Measurements from ENCODE around the gene TMEM45B.
"Not testable (repeated sequence)": the region's sequence is repeated elsewhere in the genome, so short reads cannot be mapped to it uniquely, and the experiment has no call there.

Gene TMEM45B

DNA sequence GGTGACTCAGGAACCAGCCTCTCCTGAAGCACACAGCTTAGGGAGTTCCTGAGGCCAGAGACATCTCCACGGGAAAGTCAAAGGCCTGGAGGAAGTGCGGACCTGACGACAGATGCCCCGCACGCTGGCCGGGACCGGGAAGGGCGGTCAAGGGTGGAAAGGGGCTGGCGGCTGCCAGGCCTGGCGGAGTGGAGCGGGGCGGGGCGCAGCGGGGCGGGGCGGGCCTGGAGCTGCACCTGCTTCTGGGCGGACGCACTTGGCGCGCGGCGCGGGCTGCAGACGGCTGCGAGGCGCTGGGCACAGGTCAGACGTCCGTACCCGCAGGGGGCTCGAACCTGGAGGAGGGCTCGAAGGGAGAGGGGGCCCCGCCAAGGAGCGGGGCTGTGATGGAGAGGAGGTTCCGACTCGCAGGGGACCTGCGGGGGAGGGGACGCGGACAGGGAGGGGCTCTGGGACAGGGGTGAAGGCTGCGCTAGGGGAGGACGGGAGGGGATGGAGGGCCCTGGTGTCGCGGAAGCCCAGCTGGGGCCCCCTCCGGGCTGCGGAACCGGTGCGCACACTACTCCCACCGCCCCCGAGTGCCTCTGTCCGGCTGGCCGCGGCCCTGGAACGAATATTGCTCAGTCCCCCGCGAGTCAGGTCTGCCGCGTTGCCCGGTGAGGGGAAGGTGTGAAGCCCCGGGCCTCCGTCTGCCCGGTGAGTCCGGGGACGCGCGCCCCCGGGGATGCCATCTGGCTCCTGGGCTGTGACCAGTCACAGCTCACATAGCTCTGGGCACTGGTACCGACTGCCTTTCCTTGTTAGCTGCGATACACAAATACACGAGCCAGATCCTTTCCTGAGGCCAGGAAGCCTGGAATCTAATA, at the start of gene TMEM45B:
Gene TMEM45B, plus strand, starts transcription at position 253 of the 866 bp plus-strand sequence. CDS start 36,635 bp downstream, outside the sequence.
- no peak for DNase-seq

DNA sequence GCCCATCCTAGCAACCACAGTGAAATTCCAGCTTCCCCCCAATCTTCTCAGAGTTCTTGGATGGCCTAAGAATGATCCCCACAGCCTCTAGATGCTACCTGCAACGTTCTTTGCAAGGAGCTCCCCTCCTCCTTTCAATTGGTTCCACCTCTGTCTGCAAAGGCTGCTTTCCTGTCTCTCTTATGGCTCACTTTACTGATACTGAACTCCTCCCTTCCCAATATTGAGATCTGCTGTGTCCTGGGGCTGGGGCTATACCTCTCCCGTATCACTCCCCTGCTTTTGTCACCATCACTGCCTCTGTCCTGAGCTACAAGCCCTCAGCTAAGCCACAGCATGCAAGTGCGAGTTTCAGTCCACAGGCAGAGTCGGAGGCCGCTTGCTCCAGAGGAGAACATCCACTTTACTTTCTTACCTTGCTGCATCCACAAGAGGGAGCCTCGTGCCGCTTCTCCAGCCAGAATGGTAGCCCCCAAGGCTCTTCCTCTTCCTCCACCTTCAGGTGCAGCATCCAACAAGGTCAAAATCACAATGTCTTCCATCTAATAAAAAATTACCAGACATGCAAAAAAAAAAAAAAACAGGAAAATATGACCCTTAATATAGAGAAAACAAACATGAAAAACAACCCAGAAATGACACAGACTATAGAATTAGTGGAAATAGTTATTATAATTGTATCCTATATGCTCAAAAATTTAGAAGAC, 48.6 kb upstream of the TMEM45B start:
- no peak for DNase-seq

DNA sequence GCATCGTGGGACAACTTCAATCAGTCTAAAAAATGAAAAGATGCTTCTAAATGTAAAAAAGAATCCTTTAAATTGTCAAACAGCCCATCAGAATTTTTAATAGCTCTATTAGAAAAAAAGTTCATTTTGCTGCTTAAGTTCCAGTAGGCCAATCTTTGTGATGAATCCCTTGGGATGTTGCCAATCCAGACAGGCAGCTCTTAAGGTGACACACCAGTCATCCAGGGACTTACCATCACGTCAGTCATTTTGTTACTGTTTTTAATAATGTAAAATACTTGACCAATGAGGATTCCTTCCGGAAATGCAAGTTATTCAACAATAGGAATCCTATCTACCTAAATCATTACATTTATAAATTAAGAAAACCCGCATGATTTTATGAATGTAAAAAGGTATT, 47.8 kb upstream of the TMEM45B start:
- DNase-seq: no peak

DNA sequence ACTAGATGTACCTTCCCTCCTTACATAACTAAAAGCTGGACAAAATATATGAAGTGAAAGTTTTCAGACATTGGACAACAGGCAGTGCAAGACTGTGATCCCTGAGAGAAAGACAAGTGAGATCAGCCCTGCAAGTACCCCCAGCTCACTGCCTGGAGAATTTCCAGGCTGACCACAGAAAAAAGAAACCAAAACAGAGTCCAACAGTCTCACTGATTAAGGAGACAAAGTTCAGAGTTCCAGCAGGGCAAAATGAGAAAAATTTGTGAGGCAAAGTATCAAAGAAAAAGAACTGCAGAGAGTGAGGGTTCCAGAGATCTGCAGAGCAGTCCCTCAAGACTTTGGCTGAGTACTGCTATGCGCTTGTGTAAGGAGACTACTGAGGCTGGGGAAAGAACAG, 47.3 kb upstream of the TMEM45B start:
- DNase-seq: no peak

DNA sequence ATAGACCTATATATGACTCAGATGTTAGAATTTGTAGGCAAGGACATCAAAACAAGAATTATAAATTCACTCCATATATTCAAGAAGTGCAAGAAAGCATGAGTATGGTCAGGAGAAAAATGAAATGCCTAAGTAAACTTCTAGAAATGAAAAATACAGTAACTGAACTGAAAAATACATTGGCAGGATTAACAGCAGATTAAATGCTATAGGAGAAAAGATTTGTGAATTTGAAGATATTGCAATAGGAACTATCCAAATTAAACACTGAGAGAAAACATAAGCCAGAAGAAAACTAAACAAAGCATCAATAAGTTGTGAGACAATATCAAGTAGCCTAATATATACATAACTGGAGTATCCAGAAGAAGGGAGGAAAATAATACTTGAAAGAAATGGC, 46.6 kb upstream of the TMEM45B start:
- no peak for DNase-seq

DNA sequence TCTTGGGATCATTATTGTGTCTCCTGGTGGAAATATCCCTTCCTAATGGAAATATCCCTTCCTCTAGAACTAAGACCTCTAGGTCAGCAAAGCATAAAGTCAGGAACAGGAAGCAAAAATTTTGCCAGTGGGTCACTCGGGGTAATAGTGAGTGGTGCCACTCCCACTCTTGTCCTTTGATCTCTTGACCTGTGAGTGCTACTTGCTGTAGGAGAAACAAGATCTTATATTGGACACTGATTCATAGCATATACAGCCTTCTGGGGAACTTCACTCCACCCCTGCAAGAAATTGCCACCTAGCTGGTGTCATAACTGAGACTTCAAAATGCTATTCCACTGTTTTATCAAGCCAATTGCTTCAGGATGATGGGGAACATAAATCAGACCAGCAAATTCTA, 44.7 kb upstream of the TMEM45B start:
- no peak for DNase-seq

DNA sequence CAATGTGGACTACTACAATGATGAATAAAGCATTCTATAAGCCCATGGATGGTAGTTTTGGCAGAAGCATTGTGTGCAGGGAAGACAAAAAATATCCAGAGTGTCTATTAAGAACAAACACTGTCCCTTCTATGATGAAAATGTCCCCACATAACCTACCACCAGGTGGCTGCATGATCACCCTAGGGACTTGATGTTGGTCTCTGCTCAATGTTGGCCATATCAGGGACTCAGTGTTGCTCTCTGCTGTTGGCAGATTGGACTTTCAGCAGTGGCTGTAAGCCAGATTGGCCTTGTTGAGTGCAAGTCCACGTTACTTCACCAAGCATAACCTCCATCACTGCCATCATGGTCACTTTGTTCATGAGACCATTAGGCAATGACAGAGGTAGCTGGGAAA, 44.2 kb upstream of the TMEM45B start:
- not testable (repeated sequence) for DNase-seq

DNA sequence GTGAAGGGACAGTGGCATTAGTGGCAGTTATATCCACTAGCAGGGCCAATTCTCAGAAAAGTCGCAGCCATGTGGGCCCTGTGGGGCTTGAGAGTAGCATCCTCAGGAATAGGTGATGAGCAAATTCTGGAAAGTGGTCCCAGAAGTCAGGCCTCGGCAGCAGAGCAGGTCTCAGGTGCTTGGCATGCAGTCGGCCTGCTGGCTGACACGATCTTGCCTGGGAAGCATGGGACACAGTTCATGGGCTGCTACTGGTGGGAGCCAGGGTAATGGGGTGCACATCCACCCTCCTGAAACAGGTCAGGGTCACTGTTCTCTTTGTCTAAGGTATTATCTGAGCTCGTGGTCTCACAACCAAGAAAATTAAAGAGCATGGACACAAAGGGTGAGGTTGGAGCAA, 36.8 kb upstream of the TMEM45B start:
- DNase-seq: no peak

DNA sequence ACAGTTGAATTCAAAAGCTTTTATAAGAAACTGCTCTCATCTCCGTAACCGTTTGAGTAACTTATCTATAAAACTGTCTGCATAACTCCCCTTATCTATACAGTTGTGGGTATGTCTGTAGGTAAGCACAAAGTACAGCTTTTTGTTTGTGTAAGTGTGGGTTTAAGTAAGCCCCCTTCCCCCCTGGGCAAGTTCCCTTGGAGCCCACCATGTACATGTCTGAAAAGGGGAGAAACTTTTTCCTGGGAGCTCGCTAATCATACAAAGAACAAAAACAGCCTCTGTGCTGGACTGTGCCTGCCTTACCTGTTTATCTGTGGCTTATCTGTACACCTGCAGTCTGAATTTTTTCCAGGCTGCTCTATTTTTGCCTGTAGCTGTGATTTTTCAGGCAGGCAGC, 36.3 kb upstream of the TMEM45B start:
- DNase-seq: no peak

DNA sequence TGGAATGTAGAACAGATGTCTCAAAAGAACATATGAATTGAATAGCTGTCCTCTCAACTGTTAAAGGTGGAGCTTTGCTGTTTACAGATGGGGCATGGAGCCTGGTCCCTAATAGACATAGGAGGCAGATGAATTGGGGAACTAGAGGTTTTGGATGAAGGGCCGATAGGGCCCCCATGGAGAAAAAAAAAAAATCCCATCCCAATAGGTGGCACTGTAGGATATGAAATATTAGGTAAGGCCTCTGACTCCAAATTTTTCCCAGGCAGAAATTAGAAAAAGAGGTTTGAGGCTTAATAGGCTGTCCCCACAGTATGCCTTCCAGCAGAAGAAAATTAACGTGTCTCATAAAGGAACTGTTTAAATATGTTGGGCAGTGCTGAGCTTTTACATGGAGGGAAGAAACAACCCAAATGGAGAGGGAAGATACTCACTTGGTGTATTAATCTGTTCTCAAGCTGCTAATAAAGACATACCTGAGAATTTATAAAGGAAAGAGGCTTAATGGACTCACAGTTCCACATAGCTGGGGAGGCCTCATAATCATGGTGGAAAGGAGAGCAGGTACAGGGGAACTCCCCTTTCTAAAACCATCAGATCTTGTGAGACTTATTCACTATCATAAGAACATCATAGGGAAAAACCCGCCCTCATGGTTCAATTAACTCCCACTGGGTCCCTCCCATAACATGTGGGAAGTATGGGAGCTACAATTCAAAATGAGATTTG, 30.1 kb upstream of the TMEM45B start:
- DNase-seq: peak in 1 of 51 donors; percentile 4

DNA sequence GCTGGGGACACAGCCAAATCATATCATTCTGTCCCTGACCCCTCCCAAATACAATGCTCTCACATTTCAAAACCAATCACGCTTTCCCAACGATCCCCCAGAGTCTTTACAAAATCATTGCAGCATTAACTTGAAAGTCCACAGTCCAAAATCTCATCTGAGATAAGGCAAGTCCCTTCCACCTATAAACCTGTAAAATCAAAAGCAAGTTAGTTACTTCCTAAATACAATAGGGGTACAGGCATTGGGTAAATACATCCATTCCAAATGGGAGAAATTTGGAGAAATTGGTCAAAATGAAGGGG, 29.6 kb upstream of the TMEM45B start:
- not testable (repeated sequence) for DNase-seq

DNA sequence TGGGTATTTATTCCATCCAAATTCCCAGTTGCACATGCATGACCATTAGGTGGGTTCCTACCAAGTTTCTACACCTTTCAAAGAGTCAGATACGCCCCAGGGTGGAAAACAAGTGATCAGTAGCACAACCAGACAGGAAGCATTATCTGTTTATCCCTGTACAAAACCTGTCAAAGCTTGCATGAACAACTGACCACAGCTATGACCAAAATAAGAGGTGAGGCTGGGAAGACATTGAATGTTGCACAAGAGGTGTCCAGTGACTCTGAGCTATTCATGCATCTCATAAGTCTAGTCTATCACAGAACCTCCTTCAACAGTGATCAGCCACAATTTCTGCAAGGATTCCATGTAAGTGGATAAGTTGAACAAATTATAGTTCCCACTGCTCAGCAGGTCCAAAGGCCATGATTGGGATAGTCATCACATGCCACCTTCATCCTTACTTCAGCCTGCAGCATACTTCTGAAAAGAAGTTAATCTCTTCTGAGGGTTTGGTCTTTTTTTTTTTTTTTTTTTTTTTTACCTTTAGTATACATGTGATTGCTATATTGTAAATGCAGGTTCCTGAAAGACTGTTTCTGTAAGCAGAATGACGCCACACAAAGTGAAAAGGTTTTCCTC, 28.0 kb upstream of the TMEM45B start:
- DNase-seq: no peak

DNA sequence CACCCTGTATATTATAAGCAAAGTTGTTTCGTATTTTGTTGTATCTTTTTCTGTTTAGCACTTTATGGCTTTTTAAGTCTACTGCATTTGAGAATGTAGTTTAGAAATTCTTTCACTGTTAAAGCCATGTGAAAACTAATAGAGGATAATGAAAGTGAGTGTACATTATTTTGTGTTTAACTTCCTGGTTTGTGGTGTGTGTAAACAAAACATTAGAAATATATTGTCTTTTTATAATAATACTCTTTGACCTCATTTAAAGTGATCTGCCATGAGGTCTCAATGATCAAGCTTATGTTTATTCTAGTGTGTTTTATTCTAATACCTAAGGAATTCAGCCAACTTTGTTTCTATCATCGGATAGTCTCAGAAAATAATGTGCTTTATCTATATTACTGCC, 27.4 kb upstream of the TMEM45B start:
- no peak for DNase-seq

DNA sequence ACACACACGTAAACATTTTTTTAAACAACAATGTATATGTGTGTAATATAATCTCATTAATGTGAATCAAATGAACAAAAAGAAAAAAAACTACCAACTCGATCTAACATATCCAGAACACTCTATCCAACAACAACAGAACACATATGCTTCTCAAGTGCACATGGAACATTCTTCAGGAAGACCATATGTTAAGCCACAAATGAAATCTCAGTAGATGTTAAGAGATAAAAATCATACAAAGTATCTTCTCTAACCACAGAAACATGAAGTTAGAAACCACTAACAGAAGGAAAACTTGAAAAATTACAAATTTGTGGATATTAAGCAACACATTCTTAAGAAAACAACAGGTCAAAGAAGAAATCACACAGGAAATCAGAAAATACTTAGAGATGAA, 25.5 kb upstream of the TMEM45B start:
- DNase-seq: no peak

DNA sequence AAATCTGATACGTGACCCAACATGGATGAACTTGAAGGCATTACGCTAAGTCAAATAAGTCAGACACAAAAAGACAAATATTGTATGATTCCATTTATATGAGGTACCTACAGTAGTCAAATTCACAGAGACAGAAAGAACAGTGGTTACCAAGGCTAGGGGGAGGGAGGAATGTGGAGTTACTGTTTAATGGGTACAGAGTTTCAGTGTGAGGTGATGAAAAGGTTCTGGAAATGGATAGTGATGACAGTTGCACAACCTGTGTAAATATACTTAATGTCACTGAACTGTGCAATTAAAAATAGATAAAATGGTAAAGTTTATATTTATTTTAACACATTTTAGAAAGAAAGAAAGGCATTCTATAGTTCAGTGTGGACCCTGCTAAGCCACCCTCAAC, 24.1 kb upstream of the TMEM45B start:
- DNase-seq: no peak

DNA sequence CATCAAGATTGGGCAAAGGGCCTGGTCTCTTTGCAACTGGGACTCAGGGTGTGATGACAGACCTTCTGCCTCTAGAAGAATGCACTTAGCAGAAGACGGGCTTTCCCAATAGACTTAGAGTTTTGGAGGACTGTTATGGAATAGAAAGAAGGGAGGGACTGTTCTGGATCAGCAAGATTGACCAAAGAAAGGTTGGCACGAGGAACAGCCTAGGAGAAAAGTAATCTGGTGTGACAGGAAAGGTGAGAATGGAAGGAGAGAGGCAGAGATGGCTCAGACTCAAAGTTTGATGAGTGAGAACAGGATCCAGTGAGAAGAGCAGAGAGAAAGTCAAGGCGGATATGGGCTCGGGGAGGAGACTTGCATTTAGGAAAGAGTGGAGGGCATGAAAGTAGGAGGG, 23.0 kb upstream of the TMEM45B start:
- no peak for DNase-seq

DNA sequence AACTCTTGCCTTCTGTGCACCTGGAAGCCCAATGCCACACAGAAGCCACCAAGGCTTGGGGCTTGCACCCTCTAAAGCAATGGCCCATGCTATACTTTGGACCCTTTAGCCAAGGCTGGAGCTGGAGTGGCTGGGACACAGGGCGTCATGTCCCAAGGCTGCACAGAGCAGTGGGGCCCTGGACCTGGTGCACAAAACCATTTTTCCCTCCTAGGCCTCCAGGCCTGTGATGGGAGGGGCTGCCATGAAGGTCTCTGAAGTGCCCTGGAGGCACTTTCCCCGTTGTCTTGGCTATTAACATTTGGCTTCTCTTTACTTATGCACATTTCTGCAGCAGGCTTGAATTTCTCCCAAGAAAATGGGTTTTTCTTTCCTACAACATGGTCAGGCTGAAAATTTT, 20.6 kb upstream of the TMEM45B start:
- DNase-seq: no peak

DNA sequence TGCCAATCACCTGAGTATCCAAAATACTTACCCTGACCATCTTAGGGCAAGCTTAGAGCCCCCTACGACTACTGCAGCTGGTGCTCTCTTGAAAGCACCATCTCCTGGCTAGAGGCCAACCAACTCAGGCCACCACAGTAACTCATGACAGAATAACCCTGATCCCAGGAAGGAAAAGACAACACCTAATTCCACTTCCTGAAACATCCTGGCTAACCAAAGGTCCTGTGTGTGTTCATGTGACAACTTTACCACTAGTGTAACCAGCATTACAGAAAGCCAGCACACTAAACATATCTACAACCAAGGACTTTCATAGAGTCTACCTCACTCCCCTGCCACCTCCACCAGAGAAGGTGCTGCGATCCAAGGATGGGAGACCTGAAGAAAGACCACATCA, 17.4 kb upstream of the TMEM45B start:
- no peak for DNase-seq

DNA sequence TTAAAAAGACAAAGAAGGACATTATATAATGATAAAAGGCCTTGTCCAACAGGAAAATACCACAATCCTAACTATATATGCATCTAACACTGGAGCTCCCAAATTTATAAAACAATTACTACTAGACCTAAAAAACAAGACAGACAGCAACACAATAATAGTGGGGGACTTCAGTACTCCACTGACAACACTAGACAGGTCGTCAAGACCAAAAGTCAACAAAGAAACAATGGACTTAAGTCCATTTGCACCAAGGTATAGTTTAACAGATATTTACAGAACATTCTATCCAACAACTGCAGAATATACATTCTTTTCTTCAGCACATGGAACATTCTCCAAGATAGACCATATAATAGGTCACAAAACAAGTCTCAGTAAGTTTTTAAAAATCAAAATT, 15.5 kb upstream of the TMEM45B start:
- not testable (repeated sequence) for DNase-seq

DNA sequence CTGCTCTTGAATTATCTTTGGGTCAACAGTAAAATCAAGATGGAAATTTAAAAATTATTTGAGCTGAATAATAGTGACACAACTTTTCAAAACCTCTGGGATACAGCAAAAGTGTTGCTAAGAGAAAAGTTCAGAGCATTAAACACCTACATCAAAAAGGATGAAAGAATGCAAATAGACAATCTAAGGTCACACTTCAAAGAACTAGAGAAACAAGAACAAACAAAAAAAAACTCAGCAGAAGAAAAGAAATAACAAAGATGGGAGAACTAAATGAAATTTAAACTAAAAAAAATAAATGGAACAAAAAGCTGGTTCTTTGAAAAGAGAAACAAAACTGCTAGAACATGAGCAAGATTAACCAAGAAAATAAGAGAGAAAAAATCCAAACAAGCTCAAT, 15.0 kb upstream of the TMEM45B start:
- no peak for DNase-seq

DNA sequence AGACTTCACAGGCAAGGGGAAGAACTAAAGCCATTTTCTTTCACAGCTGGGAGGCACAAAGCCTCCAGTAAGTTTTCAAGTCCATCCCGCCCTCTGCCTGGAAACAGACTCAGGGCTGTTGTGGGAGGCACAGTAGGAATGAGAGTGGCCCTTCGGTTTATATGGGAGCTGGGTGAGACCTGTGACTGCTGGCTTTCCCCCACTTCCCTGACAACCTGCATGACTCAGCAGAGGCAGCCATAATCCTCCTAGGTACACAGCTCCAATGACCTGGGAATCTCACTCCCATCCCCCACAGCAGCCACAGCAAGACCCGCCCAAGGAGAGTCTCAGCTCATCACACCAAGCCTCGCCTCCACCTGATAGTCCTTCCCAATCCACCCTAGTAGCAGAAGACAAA, 12.1 kb upstream of the TMEM45B start:
- no peak for DNase-seq

DNA sequence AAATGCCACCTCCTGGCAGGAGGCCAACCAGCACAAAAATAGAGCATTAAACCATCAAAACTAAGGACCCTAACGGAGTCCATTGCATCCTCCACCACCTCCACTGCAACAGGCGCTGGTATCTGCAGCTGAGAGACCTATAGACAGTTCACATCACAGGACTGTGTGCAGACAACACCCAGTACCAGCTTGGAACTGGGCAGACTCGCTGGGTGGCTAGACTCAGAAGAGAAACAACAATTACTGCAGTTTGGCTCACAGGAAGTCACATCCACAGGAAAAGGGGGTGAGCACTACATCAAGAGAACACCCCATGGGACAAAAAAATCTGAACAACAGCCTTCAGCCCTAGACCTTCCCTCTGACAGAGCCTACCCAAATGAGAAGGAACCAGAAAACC, 11.6 kb upstream of the TMEM45B start:
- DNase-seq: no peak

Measured in hypothalamus (tissue), 51 donors.